DOHH2 (cell line): ENCODE results near the gene ARL15.
"Not testable (repeated sequence)": the region's sequence is repeated elsewhere in the genome, so short reads cannot be mapped to it uniquely, and the experiment has no call there.

Experiments used
- H3F3A ChIP-seq: fragments of 200-600 bp; sonication (generic), shearing (Covaris generic); 2 replicates; pipeline ENCODE4 v1.6.0; 2016; ENCODE audit warnings: antibody characterized with exemption, mild to moderate bottlenecking; ENCODE audit not compliant: control insufficient read depth, insufficient read depth
- H3K27ac ChIP-seq: fragments of 200-600 bp; sonication (generic); 2 replicates; pipeline ENCODE4 v1.5.1; 2014; ENCODE audit warnings: low read depth, mild to moderate bottlenecking, low read length, moderate library complexity
- H3K27me3 ChIP-seq: fragments of 200-600 bp; sonication (generic); 2 replicates; pipeline ENCODE4 v1.6.1; 2014; ENCODE audit warnings: mild to moderate bottlenecking, low read length, mixed read lengths; ENCODE audit not compliant: control insufficient read depth
- H3K36me3 ChIP-seq: fragments of 200-600 bp; sonication (generic); 2 replicates; pipeline ENCODE4 v1.6.1; 2014; ENCODE audit warnings: mild to moderate bottlenecking, low read length, moderate library complexity, mixed read lengths; ENCODE audit not compliant: control insufficient read depth
- H3K4me1 ChIP-seq: fragments of 200-600 bp; sonication (generic); 2 replicates; pipeline ENCODE4 v1.6.1; 2014; ENCODE audit warnings: mild to moderate bottlenecking, low read length, mixed read lengths; ENCODE audit not compliant: control insufficient read depth
- H3K4me2 ChIP-seq: fragments of 200-600 bp; sonication (generic); 2 replicates; pipeline ENCODE4 v1.6.0; 2014; ENCODE audit warnings: mild to moderate bottlenecking, low read length, moderate library complexity
- H3K4me3 ChIP-seq: fragments of 200-600 bp; sonication (generic); 2 replicates; pipeline ENCODE4 v1.5.1; 2014; ENCODE audit warnings: mild to moderate bottlenecking, low read length, mixed read lengths
- H3K79me2 ChIP-seq: fragments of 200-600 bp; sonication (generic); 2 replicates; pipeline ENCODE4 v1.6.1; 2014; ENCODE audit warnings: mild to moderate bottlenecking, low read length, mixed read lengths; ENCODE audit not compliant: control insufficient read depth
- H3K9me2 ChIP-seq: fragments of 200-600 bp; sonication (generic); replicated peaks from 2 replicates; pipeline ENCODE4 v1.6.1; 2014; ENCODE audit warnings: mild to moderate bottlenecking, low read length, mixed read lengths; ENCODE audit not compliant: control insufficient read depth
- H3K9me3 ChIP-seq: fragments of 200-600 bp; sonication (generic); 2 replicates; pipeline ENCODE4 v1.6.1; 2014; ENCODE audit warnings: antibody characterized with exemption, low read length, mixed read lengths; ENCODE audit not compliant: control insufficient read depth, insufficient read depth
- H4K20me1 ChIP-seq: fragments of 200-600 bp; sonication (generic); 2 replicates; pipeline ENCODE4 v1.6.0; 2014; ENCODE audit warnings: low read depth, mild to moderate bottlenecking, antibody characterized with exemption, low read length, moderate library complexity; ENCODE audit not compliant: control insufficient read depth, insufficient read depth
- CTCF ChIP-seq: fragments of 200-600 bp; sonication (generic); IDR thresholded peaks from one replicate; pipeline ENCODE4 v1.5.1; 2014; ENCODE audit warnings: antibody characterized with exemption, mild to moderate bottlenecking, low read depth, low read length; ENCODE audit not compliant: poor library complexity, severe bottlenecking
- EZH2phosphoT487 ChIP-seq: fragments of 200-600 bp; sonication (generic); IDR thresholded peaks from 2 replicates; pipeline ENCODE4 v1.6.1; 2017; ENCODE audit warnings: borderline replicate concordance, mild to moderate bottlenecking, antibody characterized with exemption, low read length, moderate library complexity, mixed read lengths

The ARL15 gene

GRCh38 chr5:54049144-54049543 lies 261.2 kb downstream of the ARL15 start:
- H3K4me3 ChIP-seq: no peak overlapping the region

GRCh38 chr5:54045077-54045792 lies 265.1 kb downstream of the ARL15 start:
- H3K27me3 ChIP-seq: no peaks in the 10 kb centered on the region
- H4K20me1 ChIP-seq: no peaks in the 10 kb centered on the region
- H3K4me3 ChIP-seq: no peak overlapping the region
- no peaks in the 10 kb centered on the region for H3K9me2 ChIP-seq
- no peaks in the 10 kb centered on the region for H3F3A ChIP-seq
- TF ChIP-seq EZH2phosphoT487 (no peak), CTCF (no peak)
- H3K27ac ChIP-seq: no peak overlapping the region
- H3K4me1 ChIP-seq: no peaks in the 10 kb centered on the region
- no peaks in the 10 kb centered on the region for H3K79me2 ChIP-seq
- no peaks in the 10 kb centered on the region for H3K36me3 ChIP-seq
- H3K4me2 ChIP-seq: no peak overlapping the region
- no peaks in the 10 kb centered on the region for H3K9me3 ChIP-seq

More at GRCh38 chr5:54049144-54049543, 261.2 kb downstream of the ARL15 start:
- Histone ChIP-seq H4K20me1 (no peaks in the 10 kb centered on the region), H3K4me1 (no peaks in the 10 kb centered on the region), H3K27me3 (no peaks in the 10 kb centered on the region), H3K9me2 (no peaks in the 10 kb centered on the region), H3K79me2 (no peaks in the 10 kb centered on the region), H3K9me3 (no peaks in the 10 kb centered on the region), H3K4me2 (no peak overlapping the region), H3K27ac (no peak overlapping the region), H3F3A (no peaks in the 10 kb centered on the region), H3K36me3 (no peaks in the 10 kb centered on the region)
- TF ChIP-seq CTCF: no peak
- no peak for TF ChIP-seq EZH2phosphoT487

- H3K4me1 ChIP-seq, H3K9me2 ChIP-seq, H3K4me2 ChIP-seq, H4K20me1 ChIP-seq, H3K27ac ChIP-seq, H3F3A ChIP-seq, H3K36me3 ChIP-seq, H3K9me3 ChIP-seq, H3K79me2 ChIP-seq, H3K27me3 ChIP-seq, H3K4me3 ChIP-seq: not testable (repeated sequence)
These were observed 266.1 kb downstream of the ARL15 start for GRCh38 chr5:54044276-54044675.

GRCh38 chr5:54040804-54041203 lies 269.6 kb downstream of the ARL15 start:
- Histone ChIP-seq H3K27ac (no peak overlapping the region), H3K4me1 (no peaks in the 10 kb centered on the region), H3F3A (no peaks in the 10 kb centered on the region)

More at GRCh38 chr5:54040804-54041203, 269.6 kb downstream of the ARL15 start:
- Histone ChIP-seq H3K79me2 (no peaks in the 10 kb centered on the region), H4K20me1 (no peaks in the 10 kb centered on the region), H3K4me3 (no peak overlapping the region), H3K27me3 (no peaks in the 10 kb centered on the region), H3K9me3 (no peaks in the 10 kb centered on the region), H3K4me2 (no peak overlapping the region), H3K9me2 (no peaks in the 10 kb centered on the region), H3K36me3 (no peaks in the 10 kb centered on the region)
- TF ChIP-seq EZH2phosphoT487: no peak
- TF ChIP-seq CTCF: no peak
